SK-N-SH treated with all-trans-retinoic acid at 6 μM for 48 hours (cell line): ENCODE data around the gene MVB12B.

Experiments used
- BACH2 ChIP-seq: fragments of 250-450 bp; sonication (Bioruptor Pico); IDR thresholded peaks from 2 replicates; pipeline ENCODE4 v1.9.0; 2021; ENCODE audit warnings: mild to moderate bottlenecking, borderline replicate concordance
- GLIS3 ChIP-seq: fragments of 250-450 bp; sonication (Bioruptor Pico); IDR thresholded peaks from 2 replicates; pipeline ENCODE4 v1.5.0; 2020; ENCODE audit warnings: mild to moderate bottlenecking, moderate library complexity
- PATZ1 ChIP-seq: fragments of 250-450 bp; sonication (Bioruptor Pico); IDR thresholded peaks from 2 replicates; pipeline ENCODE4 v1.8.0; 2020; ENCODE audit warnings: mild to moderate bottlenecking, moderate library complexity, borderline replicate concordance
- POU6F1 ChIP-seq: fragments of 250-450 bp; sonication (Bioruptor Pico); IDR thresholded peaks from 2 replicates; pipeline ENCODE4 v1.8.0; 2021; ENCODE audit warnings: low read depth, mild to moderate bottlenecking, moderate library complexity, borderline replicate concordance
- RARB ChIP-seq: fragments of 250-450 bp; sonication (Bioruptor Pico); IDR thresholded peaks from 2 replicates; pipeline ENCODE4 v1.8.0; 2021; ENCODE audit warnings: mild to moderate bottlenecking, moderate library complexity
- TOX ChIP-seq: fragments of 250-450 bp; sonication (Bioruptor Pico); IDR thresholded peaks from 2 replicates; pipeline ENCODE4 v1.8.0; 2021; ENCODE audit warnings: mild to moderate bottlenecking, moderate library complexity, borderline replicate concordance
- ZFP30 ChIP-seq: fragments of 450-650 bp; formaldehyde crosslinking; IDR thresholded peaks from 2 replicates; pipeline ENCODE4 v1.5.0; 2022; ENCODE audit warnings: mild to moderate bottlenecking, moderate library complexity
- ZNF565 ChIP-seq: fragments of 450-650 bp; formaldehyde crosslinking; conservative IDR thresholded peaks from 2 replicates; pipeline ENCODE4 v1.5.0; 2020; ENCODE audit warnings: low read depth, mild to moderate bottlenecking, moderate library complexity

- TF ChIP-seq PATZ1 (CRISPR knock-in tag) (no peak), POU6F1 (CRISPR knock-in tag) (no peak), RARB (no peak), ZFP30 (CRISPR knock-in tag) (no peak), GLIS3 (CRISPR knock-in tag) (no peak), TOX (no peak), ZNF565 (CRISPR knock-in tag) (no peak), BACH2 (no peak)
Measured at GRCh38 chr9:126506361-126507317, 180.0 kb downstream of the MVB12B start.
